ENCODE results near the gene KCNB1.

KCNB1 gene

GRCh38 chr20:49515586-49515985 lies 33.1 kb upstream of the KCNB1 start:
- H3K4me1 ChIP-seq (ENCODE audit: control insufficient read depth, insufficient read depth, low read length) = peaks cover 27% of the 10 kb centered on the region
- H3K4me3 ChIP-seq (ENCODE audit: low read length) = no peak overlapping the region
- peaks cover 21% of the 10 kb centered on the region for H3K36me3 ChIP-seq (ENCODE audit: control insufficient read depth, insufficient read depth, low read length, severe bottlenecking)
- no peak for DNase-seq (ENCODE audit: low read depth)
- no peak overlapping the region for H3K9ac ChIP-seq (ENCODE audit: low read length)
- no peaks in the 10 kb centered on the region for H3K27me3 ChIP-seq (replicated peaks; ENCODE audit: control insufficient read depth, insufficient read depth, low read length)
- H3K9me3 ChIP-seq (ENCODE audit: control insufficient read depth, low read length) = no peaks in the 10 kb centered on the region

GRCh38 chr20:49513517-49513916 lies 31.0 kb upstream of the KCNB1 start:
- Histone ChIP-seq H3K4me1 (ENCODE audit: control insufficient read depth, insufficient read depth, low read length) (peaks cover 37% of the 10 kb centered on the region), H3K9me3 (ENCODE audit: control insufficient read depth, low read length) (no peaks in the 10 kb centered on the region), H3K27me3 (replicated peaks; ENCODE audit: control insufficient read depth, insufficient read depth, low read length) (no peaks in the 10 kb centered on the region), H3K36me3 (ENCODE audit: control insufficient read depth, insufficient read depth, low read length, severe bottlenecking) (peaks cover 27% of the 10 kb centered on the region), H3K4me3 (ENCODE audit: low read length) (no peak overlapping the region), H3K9ac (ENCODE audit: low read length) (no peak overlapping the region)
- DNase-seq (ENCODE audit: low read depth) = no peak

GRCh38 chr20:49513009-49513408 lies 30.5 kb upstream of the KCNB1 start:
- no peak overlapping the region for H3K9ac ChIP-seq (ENCODE audit: low read length)
- peaks cover 30% of the 10 kb centered on the region for H3K36me3 ChIP-seq (ENCODE audit: control insufficient read depth, insufficient read depth, low read length, severe bottlenecking)
- H3K4me1 ChIP-seq (ENCODE audit: control insufficient read depth, insufficient read depth, low read length) = peaks cover 32% of the 10 kb centered on the region
- H3K9me3 ChIP-seq (ENCODE audit: control insufficient read depth, low read length) = no peaks in the 10 kb centered on the region
- H3K4me3 ChIP-seq (ENCODE audit: low read length) = no peak overlapping the region
- no peak for DNase-seq (ENCODE audit: low read depth)
- no peaks in the 10 kb centered on the region for H3K27me3 ChIP-seq (replicated peaks; ENCODE audit: control insufficient read depth, insufficient read depth, low read length)

- no peak overlapping the region for H3K9ac ChIP-seq (ENCODE audit: low read length)
- peaks cover 27% of the 10 kb centered on the region for H3K4me1 ChIP-seq (ENCODE audit: control insufficient read depth, insufficient read depth, low read length)
These were observed 29.5 kb upstream of the KCNB1 start for GRCh38 chr20:49511788-49512525.

DNA sequence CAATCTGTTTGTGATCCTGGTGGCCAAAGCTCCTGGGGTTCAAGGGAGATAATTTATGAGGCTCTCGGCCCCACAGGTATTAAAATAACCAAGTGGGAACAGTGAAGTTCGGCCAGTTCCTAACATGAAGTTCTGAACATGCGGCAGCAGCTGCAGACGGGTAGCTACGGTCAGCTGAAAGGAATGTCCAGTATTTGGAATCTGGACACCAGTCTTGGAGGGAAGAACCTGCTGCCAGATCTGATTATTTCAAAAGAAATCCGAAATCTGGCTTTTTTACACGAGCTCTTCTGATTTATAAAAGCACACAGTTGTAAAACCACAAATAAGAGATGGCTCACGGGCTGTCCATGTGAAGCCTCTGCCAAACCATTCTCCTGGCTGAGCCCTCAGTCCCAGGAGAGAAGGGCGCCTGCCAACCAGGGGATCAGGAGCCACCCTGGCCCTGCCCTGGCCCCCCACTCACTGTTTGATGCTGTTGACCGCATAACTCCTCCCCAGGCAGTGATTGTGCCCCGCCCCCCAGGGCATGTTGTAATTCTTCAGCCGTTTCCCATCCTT lies 28.2 kb upstream of the KCNB1 start:
- peak overlapping the region; percentile 1 for H3K9ac ChIP-seq (ENCODE audit: low read length)
- peak overlapping the region; percentile 21 for H3K4me3 ChIP-seq (ENCODE audit: low read length)
- H3K4me1 ChIP-seq (ENCODE audit: control insufficient read depth, insufficient read depth, low read length) = peaks cover 29% of the 10 kb centered on the region
- H3K36me3 ChIP-seq (ENCODE audit: control insufficient read depth, insufficient read depth, low read length, severe bottlenecking) = peaks cover 45% of the 10 kb centered on the region
- DNase-seq (ENCODE audit: low read depth) = peak; percentile 94
- no peaks in the 10 kb centered on the region for H3K9me3 ChIP-seq (ENCODE audit: control insufficient read depth, low read length)
- no peaks in the 10 kb centered on the region for H3K27me3 ChIP-seq (replicated peaks; ENCODE audit: control insufficient read depth, insufficient read depth, low read length)

More at GRCh38 chr20:49511788-49512525, 29.5 kb upstream of the KCNB1 start:
- DNase-seq (ENCODE audit: low read depth) = no peak
- Histone ChIP-seq H3K9me3 (ENCODE audit: control insufficient read depth, low read length) (no peaks in the 10 kb centered on the region), H3K4me3 (ENCODE audit: low read length) (no peak overlapping the region), H3K36me3 (ENCODE audit: control insufficient read depth, insufficient read depth, low read length, severe bottlenecking) (peaks cover 40% of the 10 kb centered on the region), H3K27me3 (replicated peaks; ENCODE audit: control insufficient read depth, insufficient read depth, low read length) (no peaks in the 10 kb centered on the region)

GRCh38 chr20:49508435-49509199 lies 26.1 kb upstream of the KCNB1 start:
- H3K4me1 ChIP-seq (ENCODE audit: control insufficient read depth, insufficient read depth, low read length) = peaks cover 29% of the 10 kb centered on the region
- no peaks in the 10 kb centered on the region for H3K27me3 ChIP-seq (replicated peaks; ENCODE audit: control insufficient read depth, insufficient read depth, low read length)
- H3K9me3 ChIP-seq (ENCODE audit: control insufficient read depth, low read length) = no peaks in the 10 kb centered on the region
- DNase-seq (ENCODE audit: low read depth) = peak; percentile 66
- no peak overlapping the region for H3K9ac ChIP-seq (ENCODE audit: low read length)
- peaks cover 40% of the 10 kb centered on the region for H3K36me3 ChIP-seq (ENCODE audit: control insufficient read depth, insufficient read depth, low read length, severe bottlenecking)
- H3K4me3 ChIP-seq (ENCODE audit: low read length) = no peak overlapping the region

- H3K4me3 ChIP-seq (ENCODE audit: low read length) = no peak overlapping the region
These were observed 25.4 kb upstream of the KCNB1 start for GRCh38 chr20:49507741-49508434.

GRCh38 chr20:49505518-49505917 lies 23.1 kb upstream of the KCNB1 start:
- peaks cover 25% of the 10 kb centered on the region for H3K36me3 ChIP-seq (ENCODE audit: control insufficient read depth, insufficient read depth, low read length, severe bottlenecking)
- H3K9me3 ChIP-seq (ENCODE audit: control insufficient read depth, low read length) = no peaks in the 10 kb centered on the region
- peaks cover 29% of the 10 kb centered on the region for H3K4me1 ChIP-seq (ENCODE audit: control insufficient read depth, insufficient read depth, low read length)
- no peak overlapping the region for H3K9ac ChIP-seq (ENCODE audit: low read length)
- peak; percentile 58 for DNase-seq (ENCODE audit: low read depth)
- H3K27me3 ChIP-seq (replicated peaks; ENCODE audit: control insufficient read depth, insufficient read depth, low read length) = no peaks in the 10 kb centered on the region
- no peak overlapping the region for H3K4me3 ChIP-seq (ENCODE audit: low read length)

More at GRCh38 chr20:49507741-49508434, 25.4 kb upstream of the KCNB1 start:
- H3K9ac ChIP-seq (ENCODE audit: low read length) = no peak overlapping the region
- no peak for DNase-seq (ENCODE audit: low read depth)
- H3K27me3 ChIP-seq (replicated peaks; ENCODE audit: control insufficient read depth, insufficient read depth, low read length) = no peaks in the 10 kb centered on the region
- H3K9me3 ChIP-seq (ENCODE audit: control insufficient read depth, low read length) = no peaks in the 10 kb centered on the region
- peaks cover 29% of the 10 kb centered on the region for H3K4me1 ChIP-seq (ENCODE audit: control insufficient read depth, insufficient read depth, low read length)
- H3K36me3 ChIP-seq (ENCODE audit: control insufficient read depth, insufficient read depth, low read length, severe bottlenecking) = peaks cover 38% of the 10 kb centered on the region

- no peak for DNase-seq (ENCODE audit: low read depth)
- Histone ChIP-seq H3K9me3 (ENCODE audit: control insufficient read depth, low read length) (peaks cover 5% of the 10 kb centered on the region), H3K4me1 (ENCODE audit: control insufficient read depth, insufficient read depth, low read length) (peaks cover 18% of the 10 kb centered on the region), H3K27me3 (replicated peaks; ENCODE audit: control insufficient read depth, insufficient read depth, low read length) (no peaks in the 10 kb centered on the region), H3K4me3 (ENCODE audit: low read length) (no peak overlapping the region), H3K9ac (ENCODE audit: low read length) (no peak overlapping the region), H3K36me3 (ENCODE audit: control insufficient read depth, insufficient read depth, low read length, severe bottlenecking) (peaks cover 17% of the 10 kb centered on the region)
These were observed 20.7 kb upstream of the KCNB1 start for GRCh38 chr20:49503176-49503575.

DNA sequence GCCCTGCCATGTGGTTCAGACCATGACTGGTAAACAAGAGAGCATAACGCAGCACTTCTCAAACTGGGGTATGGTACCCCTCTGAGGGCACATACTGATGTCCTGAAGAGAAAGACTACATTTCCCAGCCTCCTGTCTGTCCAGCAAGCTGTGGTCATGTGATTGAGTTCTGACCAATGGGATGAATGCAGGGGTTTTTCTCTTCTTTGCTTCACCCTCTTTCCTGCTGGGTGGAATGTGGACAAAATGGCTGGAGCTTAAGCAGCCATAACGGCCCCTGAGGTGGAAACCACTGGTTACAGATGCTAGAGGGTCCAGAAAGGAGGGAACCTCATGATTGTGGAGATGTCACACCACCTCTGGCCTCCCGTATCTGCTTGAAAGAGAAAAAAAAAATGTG lies 19.4 kb upstream of the KCNB1 start:
- DNase-seq (ENCODE audit: low read depth) = peak; percentile 50
- H3K36me3 ChIP-seq (ENCODE audit: control insufficient read depth, insufficient read depth, low read length, severe bottlenecking) = peaks cover 5% of the 10 kb centered on the region

DNA sequence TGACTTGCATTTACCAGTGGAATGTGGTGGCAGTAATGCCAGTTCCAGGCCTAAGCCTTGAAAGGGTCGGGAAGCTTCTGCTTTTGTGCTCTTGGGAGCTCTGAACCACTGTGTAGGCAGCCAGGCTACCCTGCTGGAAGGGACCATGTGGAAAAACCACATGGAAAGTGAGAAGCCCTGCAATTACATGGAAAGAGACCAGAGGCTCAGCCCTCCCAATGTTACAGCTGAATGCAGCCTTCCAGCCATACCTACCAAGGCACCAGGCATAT lies 14.9 kb upstream of the KCNB1 start:
- peaks cover 7% of the 10 kb centered on the region for H3K27me3 ChIP-seq (replicated peaks; ENCODE audit: control insufficient read depth, insufficient read depth, low read length)
- peaks cover 35% of the 10 kb centered on the region for H3K4me1 ChIP-seq (ENCODE audit: control insufficient read depth, insufficient read depth, low read length)
- no peaks in the 10 kb centered on the region for H3K36me3 ChIP-seq (ENCODE audit: control insufficient read depth, insufficient read depth, low read length, severe bottlenecking)
- H3K9ac ChIP-seq (ENCODE audit: low read length) = peak overlapping the region; percentile 81
- H3K4me3 ChIP-seq (ENCODE audit: low read length) = peak overlapping the region; percentile 9
- DNase-seq (ENCODE audit: low read depth) = no peak
- peaks cover 8% of the 10 kb centered on the region for H3K9me3 ChIP-seq (ENCODE audit: control insufficient read depth, low read length)

More for the DNA sequence above, 19.4 kb upstream of the KCNB1 start:
- peaks cover 8% of the 10 kb centered on the region for H3K9me3 ChIP-seq (ENCODE audit: control insufficient read depth, low read length)
- H3K9ac ChIP-seq (ENCODE audit: low read length) = no peak overlapping the region
- no peaks in the 10 kb centered on the region for H3K27me3 ChIP-seq (replicated peaks; ENCODE audit: control insufficient read depth, insufficient read depth, low read length)
- peaks cover 24% of the 10 kb centered on the region for H3K4me1 ChIP-seq (ENCODE audit: control insufficient read depth, insufficient read depth, low read length)
- H3K4me3 ChIP-seq (ENCODE audit: low read length) = no peak overlapping the region
